ENCODE measurements around the gene FAM131B.
"Not testable (repeated sequence)": the region's sequence is repeated elsewhere in the genome, so short reads cannot be mapped to it uniquely, and the experiment has no call there.

Gene FAM131B

DNA sequence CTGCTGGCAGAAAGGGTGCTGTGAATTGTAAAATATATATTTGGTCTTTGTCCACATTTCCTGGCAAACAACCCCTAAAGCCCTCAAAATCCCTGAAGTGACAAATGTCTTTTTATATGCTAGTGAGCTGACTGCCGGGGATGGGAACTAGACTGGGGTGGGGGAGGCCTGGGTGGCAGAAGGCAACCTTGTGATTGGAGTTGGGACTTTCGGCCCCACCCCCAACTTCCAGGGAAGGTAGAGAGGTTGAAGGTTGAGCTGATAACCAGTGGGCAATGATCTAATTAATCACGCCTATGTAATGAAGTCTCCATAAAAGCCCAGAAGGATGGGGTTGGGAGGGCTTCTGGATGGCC is 43.5 kb upstream of the FAM131B start:
- no peak overlapping the region for H3K4me2 ChIP-seq (ENCODE audit: low read depth, low read length)
- no peak for DNase-seq
- no peak overlapping the region for H3K4me3 ChIP-seq (ENCODE audit: low read length)
- H3K79me2 ChIP-seq (ENCODE audit: low read length) = no peaks in the 10 kb centered on the region
- no peaks in the 10 kb centered on the region for H3K9me2 ChIP-seq (replicated peaks; ENCODE audit: insufficient read depth, low read length)
- peaks cover 22% of the 10 kb centered on the region for H3K27me3 ChIP-seq (replicated peaks; ENCODE audit: insufficient read depth, low read length)
- no peak overlapping the region for H3K9ac ChIP-seq (ENCODE audit: low read length)
- no peaks in the 10 kb centered on the region for H3F3A ChIP-seq (ENCODE audit: insufficient read depth, low read length)
- H3K27ac ChIP-seq (ENCODE audit: low read length) = no peak overlapping the region
- H2AFZ ChIP-seq (ENCODE audit: low read length) = no peak overlapping the region
- H4K20me1 ChIP-seq (ENCODE audit: insufficient read depth, low read length) = no peaks in the 10 kb centered on the region
- H3K4me1 ChIP-seq (ENCODE audit: low read length) = peaks cover 6% of the 10 kb centered on the region
- TF ChIP-seq CTCF (IDR thresholded peaks at IDR 0.05; ENCODE audit: low read length) (no peak), EZH2phosphoT487 (IDR thresholded peaks at IDR 0.05; ENCODE audit: low read length) (no peak), EZH2 (optimal IDR thresholded peaks at IDR 0.05; ENCODE audit: low read depth, low read length) (no peak)
- H3K36me3 ChIP-seq (replicated peaks; ENCODE audit: insufficient read depth, low read length) = no peaks in the 10 kb centered on the region
- H3K9me3 ChIP-seq (replicated peaks; ENCODE audit: insufficient read depth, low read length) = no peaks in the 10 kb centered on the region

DNA sequence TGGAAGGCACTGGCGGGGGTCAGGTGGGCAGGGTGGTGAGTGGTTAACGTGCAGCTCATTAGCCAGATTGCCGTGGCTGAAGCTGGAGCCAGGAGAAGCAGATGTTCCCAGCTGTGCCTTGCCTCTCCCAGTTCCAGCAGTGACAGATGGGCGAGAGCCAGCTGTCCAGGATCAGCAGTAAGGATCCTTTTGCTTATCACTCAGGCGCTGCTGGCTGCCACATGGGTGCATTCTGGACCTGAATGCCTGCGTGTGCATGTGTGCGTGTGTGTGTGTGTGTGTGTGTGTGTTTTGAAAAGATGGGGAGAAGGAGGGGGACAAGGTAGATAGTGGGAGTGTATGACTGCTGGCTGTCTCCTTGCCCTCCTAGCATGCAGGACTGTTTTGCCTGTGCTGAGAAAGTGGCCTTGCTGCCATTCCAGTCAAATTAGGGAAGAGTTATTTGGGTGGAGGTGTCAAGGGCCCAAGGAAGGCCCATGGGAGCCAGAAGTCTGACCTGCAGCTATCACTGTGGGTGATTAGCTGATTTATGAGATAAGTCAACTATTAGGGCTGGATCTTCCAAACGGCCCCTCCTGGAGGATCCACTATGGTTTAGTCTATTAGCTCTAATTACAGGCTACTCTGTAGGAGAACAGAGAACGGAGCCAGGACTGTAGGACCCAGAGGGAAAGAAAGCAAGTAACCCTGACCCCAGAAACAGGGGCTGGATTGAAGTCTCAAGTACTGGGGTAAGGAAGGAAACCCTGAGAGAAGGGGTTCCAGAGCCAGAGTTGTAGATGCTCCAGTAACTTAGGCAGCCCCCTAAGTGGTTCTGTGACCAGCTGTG is 42.9 kb upstream of the FAM131B start:
- H3K79me2 ChIP-seq (ENCODE audit: low read length) = no peaks in the 10 kb centered on the region
- no peak for DNase-seq
- H3K27me3 ChIP-seq (replicated peaks; ENCODE audit: insufficient read depth, low read length) = peaks cover 22% of the 10 kb centered on the region
- no peak overlapping the region for H3K4me3 ChIP-seq (ENCODE audit: low read length)
- no peaks in the 10 kb centered on the region for H3F3A ChIP-seq (ENCODE audit: insufficient read depth, low read length)
- no peaks in the 10 kb centered on the region for H3K9me3 ChIP-seq (replicated peaks; ENCODE audit: insufficient read depth, low read length)
- peaks cover 6% of the 10 kb centered on the region for H3K4me1 ChIP-seq (ENCODE audit: low read length)
- no peaks in the 10 kb centered on the region for H3K9me2 ChIP-seq (replicated peaks; ENCODE audit: insufficient read depth, low read length)
- H3K4me2 ChIP-seq (ENCODE audit: low read depth, low read length) = no peak overlapping the region
- H3K27ac ChIP-seq (ENCODE audit: low read length) = no peak overlapping the region
- H3K36me3 ChIP-seq (replicated peaks; ENCODE audit: insufficient read depth, low read length) = no peaks in the 10 kb centered on the region
- H2AFZ ChIP-seq (ENCODE audit: low read length) = no peak overlapping the region
- TF ChIP-seq EZH2 (optimal IDR thresholded peaks at IDR 0.05; ENCODE audit: low read depth, low read length) (no peak), CTCF (IDR thresholded peaks at IDR 0.05; ENCODE audit: low read length) (no peak), EZH2phosphoT487 (IDR thresholded peaks at IDR 0.05; ENCODE audit: low read length) (no peak)
- H3K9ac ChIP-seq (ENCODE audit: low read length) = no peak overlapping the region
- H4K20me1 ChIP-seq (ENCODE audit: insufficient read depth, low read length) = no peaks in the 10 kb centered on the region

DNA sequence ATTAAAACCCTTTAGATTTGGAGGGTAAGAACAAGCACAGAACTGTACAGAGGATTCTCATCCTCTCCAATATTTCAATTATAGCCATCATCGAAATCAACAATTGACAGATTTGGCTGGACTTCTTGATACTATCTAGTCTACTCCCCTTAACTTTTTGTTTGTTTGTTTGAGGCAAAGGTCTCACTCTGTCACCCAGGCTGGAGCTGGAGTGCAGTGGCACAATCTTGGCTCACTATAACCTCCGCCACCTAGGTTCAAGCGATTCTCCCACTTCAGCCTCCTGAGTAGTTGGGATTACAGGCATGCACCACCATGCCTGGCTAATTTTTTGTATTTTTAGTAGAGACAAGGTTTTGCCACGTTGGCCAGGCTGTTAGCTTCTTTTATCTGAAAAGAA is 39.7 kb upstream of the FAM131B start:
- H3K27ac ChIP-seq (ENCODE audit: low read length); H3F3A ChIP-seq (ENCODE audit: insufficient read depth, low read length); H3K36me3 ChIP-seq (replicated peaks; ENCODE audit: insufficient read depth, low read length); H3K4me2 ChIP-seq (ENCODE audit: low read depth, low read length); DNase-seq; H2AFZ ChIP-seq (ENCODE audit: low read length); H3K9ac ChIP-seq (ENCODE audit: low read length); H3K9me3 ChIP-seq (replicated peaks; ENCODE audit: insufficient read depth, low read length); H3K9me2 ChIP-seq (replicated peaks; ENCODE audit: insufficient read depth, low read length); H3K79me2 ChIP-seq (ENCODE audit: low read length); H3K4me3 ChIP-seq (ENCODE audit: low read length); H4K20me1 ChIP-seq (ENCODE audit: insufficient read depth, low read length); H3K4me1 ChIP-seq (ENCODE audit: low read length): not testable (repeated sequence)
- peaks cover 14% of the 10 kb centered on the region; the same call in 1 of the 2 replicates for H3K27me3 ChIP-seq (replicated peaks; ENCODE audit: insufficient read depth, low read length)

DNA sequence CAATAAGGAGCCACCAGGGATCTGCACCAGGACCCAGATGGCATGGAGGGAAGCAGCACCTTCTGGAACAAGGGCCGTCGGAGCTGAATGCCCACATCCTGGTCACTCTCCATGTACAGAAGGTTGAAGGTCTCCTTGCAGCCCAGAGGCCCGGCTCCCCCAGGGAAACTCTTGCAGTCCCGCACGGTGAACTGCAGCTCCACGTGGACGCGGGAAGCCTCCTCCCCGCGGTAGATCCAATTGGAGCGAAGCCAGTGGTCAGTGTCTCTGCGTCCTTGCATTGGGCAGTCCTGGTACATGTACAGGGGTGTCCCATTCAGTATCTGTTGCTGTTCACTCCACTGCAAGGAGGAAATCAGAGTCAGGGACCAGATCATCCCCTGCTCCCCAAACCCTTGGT is 38.8 kb upstream of the FAM131B start:
- H3K36me3 ChIP-seq (replicated peaks; ENCODE audit: insufficient read depth, low read length) = no peaks in the 10 kb centered on the region
- DNase-seq = no peak
- TF ChIP-seq CTCF (IDR thresholded peaks at IDR 0.05; ENCODE audit: low read length) (no peak), EZH2phosphoT487 (IDR thresholded peaks at IDR 0.05; ENCODE audit: low read length) (no peak), EZH2 (optimal IDR thresholded peaks at IDR 0.05; ENCODE audit: low read depth, low read length) (no peak)

More for the DNA sequence above, 38.8 kb upstream of the FAM131B start:
- Histone ChIP-seq H3K27me3 (replicated peaks; ENCODE audit: insufficient read depth, low read length) (peaks cover 6% of the 10 kb centered on the region; the same call in 1 of the 2 replicates), H3K4me2 (ENCODE audit: low read depth, low read length) (no peak overlapping the region), H3K9me3 (replicated peaks; ENCODE audit: insufficient read depth, low read length) (no peaks in the 10 kb centered on the region), H3K4me1 (ENCODE audit: low read length) (no peaks in the 10 kb centered on the region), H3K79me2 (ENCODE audit: low read length) (no peaks in the 10 kb centered on the region), H3K9me2 (replicated peaks; ENCODE audit: insufficient read depth, low read length) (no peaks in the 10 kb centered on the region), H3F3A (ENCODE audit: insufficient read depth, low read length) (no peaks in the 10 kb centered on the region), H3K4me3 (ENCODE audit: low read length) (no peak overlapping the region), H4K20me1 (ENCODE audit: insufficient read depth, low read length) (no peaks in the 10 kb centered on the region), H2AFZ (ENCODE audit: low read length) (no peak overlapping the region), H3K9ac (ENCODE audit: low read length) (no peak overlapping the region), H3K27ac (ENCODE audit: low read length) (no peak overlapping the region)

Measured in MM.1S (cell line).